Measurements from ENCODE around the gene RFC1.

Gene RFC1

DNA sequence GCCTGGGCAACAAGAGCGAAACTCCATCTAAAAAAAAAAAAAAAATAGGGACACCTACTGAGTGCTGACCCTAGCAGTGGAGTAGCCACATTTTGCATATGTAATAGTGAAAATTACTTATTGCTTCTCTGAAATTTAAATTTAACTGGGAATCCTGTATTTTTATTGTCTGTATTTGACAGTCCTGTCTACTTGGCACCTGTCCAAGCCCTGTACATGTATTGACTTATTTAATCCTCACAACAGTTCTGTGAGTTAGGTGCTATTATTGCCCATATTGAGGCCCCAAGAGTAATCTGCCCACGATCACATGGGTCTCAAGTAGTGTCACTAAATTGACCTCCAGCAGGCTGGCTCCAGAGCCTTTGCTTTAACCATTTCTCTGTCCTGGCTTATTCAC, 102.3 kb downstream of the RFC1 start:
- POLR2A ChIA-PET (ENCODE audit: low non-redundant PET) = no interaction called here
- no peak overlapping the region for H3K27ac ChIP-seq
- DNase-seq (ENCODE audit: low spot score) = no peak
- TF ChIP-seq CTCF (conservative IDR thresholded peaks at IDR 0.05; ENCODE audit: low read depth) = no peak
- CTCF ChIA-PET = no interaction called here

DNA sequence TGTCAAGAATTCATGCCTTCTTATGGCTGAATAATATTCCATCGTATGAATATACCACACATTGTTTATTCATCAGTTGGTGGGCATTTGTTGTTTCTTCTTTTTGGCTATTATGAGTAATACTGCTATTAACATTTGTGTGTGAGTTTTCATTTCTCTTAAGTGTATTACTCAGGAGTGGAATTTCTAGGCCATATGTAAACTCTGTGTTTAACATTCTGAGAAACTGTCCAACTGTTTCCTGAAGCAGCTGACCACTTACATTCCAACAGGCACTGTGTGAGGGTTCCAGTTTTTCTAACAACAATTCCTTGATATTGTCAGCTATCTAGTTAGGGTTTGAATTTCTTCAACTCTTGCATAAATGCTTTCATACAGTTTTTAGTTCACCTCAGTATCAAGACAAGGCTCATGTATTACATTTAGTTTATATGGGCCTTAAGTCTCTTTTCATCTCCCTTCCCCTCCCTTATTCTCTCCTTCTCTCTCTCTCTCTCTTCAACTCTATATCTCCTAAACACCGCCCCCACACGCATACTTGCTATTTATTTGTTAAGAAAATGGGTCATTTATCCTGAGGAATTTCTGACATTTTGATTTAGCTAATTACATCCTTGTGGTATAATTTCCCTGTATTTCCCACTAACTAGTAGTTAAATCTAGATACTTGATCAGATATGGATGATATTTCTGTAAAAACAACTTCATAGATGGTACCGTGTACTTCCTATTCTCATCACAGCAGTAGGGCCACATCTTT, 106.4 kb downstream of the RFC1 start:
- no peak for DNase-seq (ENCODE audit: low spot score)
- no peak for TF ChIP-seq CTCF (conservative IDR thresholded peaks at IDR 0.05; ENCODE audit: low read depth)
- CTCF ChIA-PET = no interaction called here
- POLR2A ChIA-PET (ENCODE audit: low non-redundant PET) = no interaction called here
- no peak overlapping the region for H3K27ac ChIP-seq

- H3K27ac ChIP-seq = no peak overlapping the region
- no peak for DNase-seq (ENCODE audit: low spot score)
- TF ChIP-seq CTCF (conservative IDR thresholded peaks at IDR 0.05; ENCODE audit: low read depth) = no peak
- POLR2A ChIA-PET (ENCODE audit: low non-redundant PET) = no interaction called here
- CTCF ChIA-PET = interaction anchor here (0.6 kb wide), 1 partner anchor 13 kb away, joined by 4 read pairs; no protein-coding TSS in a partner anchor
These were observed 109.7 kb downstream of the RFC1 start for GRCh38 chr4:39256436-39256835.

GRCh38 chr4:39255871-39256270, 110.3 kb downstream of the RFC1 start:
- no peak overlapping the region for H3K27ac ChIP-seq
- no peak for DNase-seq (ENCODE audit: low spot score)
- CTCF ChIA-PET = interaction anchor here (0.6 kb wide), 1 partner anchor 12 kb away, joined by 4 read pairs; no protein-coding TSS in a partner anchor
- no peak for TF ChIP-seq CTCF (conservative IDR thresholded peaks at IDR 0.05; ENCODE audit: low read depth)
- POLR2A ChIA-PET (ENCODE audit: low non-redundant PET) = no interaction called here

DNA sequence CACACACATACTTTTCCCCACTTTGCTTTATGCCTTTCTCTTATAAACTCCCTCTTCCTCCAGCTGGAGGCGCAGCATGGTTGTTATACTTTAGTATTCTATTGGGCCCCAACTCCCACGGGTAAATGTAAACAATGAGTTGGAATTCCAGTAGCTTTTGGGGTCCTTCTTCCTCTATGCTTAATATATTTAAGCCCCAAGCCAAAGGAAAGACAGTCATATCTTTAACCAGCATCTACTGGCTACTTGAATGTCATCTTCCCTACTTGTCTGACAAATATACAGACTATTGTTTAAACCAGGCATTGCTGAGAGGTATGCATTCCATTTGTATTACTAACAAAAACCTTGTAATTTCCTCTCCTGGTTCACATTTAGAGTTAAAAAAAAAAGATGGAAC, 110.9 kb downstream of the RFC1 start:
- POLR2A ChIA-PET (ENCODE audit: low non-redundant PET) = no interaction called here
- CTCF ChIA-PET = no interaction called here
- TF ChIP-seq CTCF (conservative IDR thresholded peaks at IDR 0.05; ENCODE audit: low read depth) = no peak

DNA sequence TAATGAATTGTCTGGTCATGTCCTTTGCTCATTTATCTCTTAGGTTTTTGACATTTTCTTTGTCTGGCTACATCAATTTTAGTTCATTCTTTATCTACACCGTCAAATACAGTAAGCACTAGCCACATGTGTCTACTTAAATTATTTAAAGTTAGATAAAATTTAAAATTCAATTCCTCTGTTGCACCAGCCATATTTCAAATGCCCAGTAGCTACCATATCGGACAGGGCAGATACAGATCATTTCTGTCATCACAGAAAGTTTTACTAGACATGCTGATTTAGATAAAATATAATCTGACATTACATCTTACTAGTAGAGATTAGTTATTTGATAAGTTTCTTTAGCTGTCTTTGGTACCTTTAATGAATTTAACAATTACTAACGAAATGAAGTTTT, 122.7 kb downstream of the RFC1 start:
- H3K27ac ChIP-seq = no peak overlapping the region
- POLR2A ChIA-PET (ENCODE audit: low non-redundant PET) = no interaction called here
- DNase-seq (ENCODE audit: low spot score) = no peak
- CTCF ChIA-PET = interaction anchor here (0.7 kb wide), 1 partner anchor 13 kb away, joined by 4 read pairs; no protein-coding TSS in a partner anchor
- TF ChIP-seq CTCF (conservative IDR thresholded peaks at IDR 0.05; ENCODE audit: low read depth) = no peak

More for the DNA sequence above, 110.9 kb downstream of the RFC1 start:
- H3K27ac ChIP-seq = no peak overlapping the region
- DNase-seq (ENCODE audit: low spot score) = peak; percentile 71

All from RWPE1 (cell line).